RWPE2 (cell line): ENCODE data around the gene LEFTY1.
"Not testable (repeated sequence)": the region's sequence is repeated elsewhere in the genome, so short reads cannot be mapped to it uniquely, and the experiment has no call there.

Source experiments
- ATAC-seq: fragments of 200-7000 bp; cut with Tn5 transposase; 3 replicates; pipeline ENCODE4 v1.9.1; 2021; ENCODE audit warnings: low read depth
- DNase-seq: peaks from one replicate; pipeline ENCODE4 v3.0.0-alpha.2; 2020; ENCODE audit warnings: low spot score
- H3K27ac ChIP-seq: fragments of 450-650 bp; 2 replicates; pipeline ENCODE4 v1.5.1; 2017; ENCODE audit warnings: mild to moderate bottlenecking; ENCODE audit not compliant: poor library complexity, severe bottlenecking
- H3K27me3 ChIP-seq: fragments of 250-450 bp; sonication (Bioruptor Pico); 2 replicates; pipeline ENCODE4 v1.5.1; 2021; ENCODE audit warnings: mild to moderate bottlenecking, moderate library complexity; ENCODE audit not compliant: insufficient read depth, poor library complexity, severe bottlenecking
- H3K36me3 ChIP-seq: fragments of 250-450 bp; sonication (Bioruptor Pico); 2 replicates; pipeline ENCODE4 v1.5.1; 2020; ENCODE audit warnings: low read depth, mild to moderate bottlenecking, moderate library complexity
- H3K4me1 ChIP-seq: fragments of 250-450 bp; sonication (Bioruptor Pico); 2 replicates; pipeline ENCODE4 v1.5.1; 2021; ENCODE audit warnings: mild to moderate bottlenecking, moderate library complexity; ENCODE audit not compliant: insufficient read depth, poor library complexity, severe bottlenecking
- H3K4me3 ChIP-seq: fragments of 250-450 bp; sonication (Bioruptor Pico); 2 replicates; pipeline ENCODE4 v1.5.1; 2021; ENCODE audit warnings: mild to moderate bottlenecking, moderate library complexity; ENCODE audit not compliant: severe bottlenecking
- H3K9me3 ChIP-seq: fragments of 250-450 bp; sonication (Bioruptor Pico); 2 replicates; pipeline ENCODE4 v1.5.1; 2021; ENCODE audit warnings: mild to moderate bottlenecking, moderate library complexity; ENCODE audit not compliant: severe bottlenecking
- CTCF ChIP-seq: fragments of 450-650 bp; IDR thresholded peaks from one replicate; pipeline ENCODE4 v1.5.1; 2017; ENCODE audit warnings: mild to moderate bottlenecking, moderate library complexity; ENCODE audit not compliant: poor library complexity, severe bottlenecking

Gene LEFTY1

DNA sequence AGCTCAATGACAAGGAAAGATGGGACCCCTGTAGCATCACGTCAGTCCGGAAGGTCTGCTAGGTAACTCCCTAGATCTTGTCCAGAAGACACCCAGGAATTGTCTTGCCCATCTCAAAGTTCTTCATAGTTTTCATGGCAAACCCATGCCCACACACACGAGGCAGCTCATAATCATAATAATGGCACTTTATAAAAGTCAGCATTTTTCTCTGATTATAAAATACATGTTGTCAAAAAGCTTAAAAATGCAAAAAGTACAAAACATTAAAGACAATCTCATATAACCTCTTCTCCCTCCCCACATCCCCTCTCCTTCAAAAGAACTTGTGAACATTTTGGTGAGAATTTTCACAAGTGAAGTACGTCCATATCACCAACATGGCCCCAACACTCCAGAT, 48.2 kb downstream of the LEFTY1 start:
- no peak overlapping the region for H3K4me3 ChIP-seq
- ATAC-seq (no peak), DNase-seq (no peak)
- no peak overlapping the region for H3K27ac ChIP-seq
- no peaks in the 10 kb centered on the region for H3K4me1 ChIP-seq
- H3K9me3 ChIP-seq: no peaks in the 10 kb centered on the region
- TF ChIP-seq CTCF: no peak
- H3K27me3 ChIP-seq: no peaks in the 10 kb centered on the region
- no peaks in the 10 kb centered on the region for H3K36me3 ChIP-seq

DNA sequence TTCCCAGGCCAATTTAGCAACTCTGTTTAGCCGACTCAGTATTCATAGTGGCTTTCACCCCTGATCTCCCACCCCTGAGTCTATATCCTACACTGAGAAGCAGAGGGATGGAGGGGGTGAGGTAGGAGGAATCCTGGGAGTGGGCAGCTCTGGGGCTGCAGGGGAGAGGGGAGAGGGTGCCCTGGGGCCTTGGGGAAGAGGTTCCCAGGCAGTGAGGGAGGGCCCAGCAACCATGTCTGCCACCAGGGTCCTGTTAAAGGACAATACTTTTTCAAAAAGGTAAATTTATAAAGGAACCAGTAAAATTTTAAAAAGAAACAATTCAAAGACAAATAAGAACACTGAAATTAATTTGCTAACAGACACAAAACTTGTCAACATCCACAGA, 48.7 kb downstream of the LEFTY1 start:
- Histone ChIP-seq H3K4me3 (no peak overlapping the region), H3K4me1 (no peaks in the 10 kb centered on the region), H3K9me3 (no peaks in the 10 kb centered on the region), H3K36me3 (no peaks in the 10 kb centered on the region), H3K27me3 (no peaks in the 10 kb centered on the region), H3K27ac (no peak overlapping the region)
- DNase-seq: no peak
- no peak for ATAC-seq
- TF ChIP-seq CTCF: no peak

- H3K4me3 ChIP-seq: no peak overlapping the region
- H3K4me1 ChIP-seq: no peaks in the 10 kb centered on the region
- ATAC-seq: no peak
- no peak overlapping the region for H3K27ac ChIP-seq
- no peak for TF ChIP-seq CTCF
- no peaks in the 10 kb centered on the region for H3K9me3 ChIP-seq
- DNase-seq: no peak
- no peaks in the 10 kb centered on the region for H3K36me3 ChIP-seq
- no peaks in the 10 kb centered on the region for H3K27me3 ChIP-seq
Observed at GRCh38 chr1:225838793-225839192, 50.2 kb downstream of the LEFTY1 start.

DNA sequence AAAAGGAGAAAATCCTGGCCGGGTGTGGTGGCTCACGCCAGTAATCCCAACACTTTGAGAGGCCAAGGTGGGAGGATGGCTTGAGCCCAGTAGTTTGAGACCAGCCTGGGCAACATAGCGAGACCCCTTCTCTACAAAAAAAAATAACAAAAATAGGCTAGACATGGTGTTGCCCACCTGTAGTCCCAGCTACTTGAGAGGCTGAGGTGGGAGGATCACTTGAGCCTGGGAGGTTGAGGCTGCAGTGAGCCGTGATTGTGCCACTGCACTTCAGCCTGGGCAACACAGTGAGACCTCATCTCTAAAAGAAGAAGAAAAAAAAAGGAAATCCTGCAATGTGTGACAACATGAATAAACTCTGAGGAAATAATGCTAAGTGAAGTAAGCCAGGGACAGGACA, 52.6 kb downstream of the LEFTY1 start:
- not testable (repeated sequence) for H3K27ac ChIP-seq, H3K4me1 ChIP-seq, H3K4me3 ChIP-seq, ATAC-seq, H3K36me3 ChIP-seq, DNase-seq, H3K27me3 ChIP-seq, H3K9me3 ChIP-seq
